ENCODE data around the gene LIPN.

- TF ChIP-seq POLR2A (IDR thresholded peaks at IDR 0.05), result no peak
- no peak for TF ChIP-seq CTCF (IDR thresholded peaks at IDR 0.05 in 4 of 5, conservative IDR thresholded peaks at IDR 0.05 in 1 of 5)
Measured at GRCh38 chr10:88731296-88731695, 28.5 kb upstream of the LIPN start.

All from gastrocnemius medialis (tissue), 4 donors.